ENCODE measurements around the gene NUDT13. TPM values are rescaled to one million over a fixed set of nuclear protein-coding genes. Genes with fewer than 3 reads are reported as not detected.

NUDT13 gene
- total RNA-seq, 1 experiment from 2014 or later, result 1.8 TPM

DNA sequence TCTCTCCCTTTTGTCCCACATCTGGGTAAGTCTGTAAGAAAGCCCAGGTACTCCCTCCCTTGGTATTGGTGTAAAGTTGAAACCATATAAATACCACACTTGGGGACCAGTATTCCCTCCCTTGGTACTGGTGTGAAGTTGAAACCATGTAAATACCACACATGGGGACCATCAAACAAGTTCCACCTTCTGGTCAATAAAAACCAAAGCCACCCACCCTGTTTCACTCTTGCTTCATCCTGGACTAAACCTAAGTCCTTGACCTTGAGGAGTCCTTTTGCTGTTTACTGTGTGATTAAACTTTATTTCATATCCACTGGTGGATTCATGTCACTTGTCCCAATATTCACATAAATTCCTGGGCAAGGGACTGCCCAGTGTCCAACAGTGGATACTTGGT lies 22.0 kb upstream of the NUDT13 start:
- H3K4me1 Mint-ChIP-seq (ENCODE audit: insufficient read depth, unreplicated experiment), result peaks cover 17% of the 10 kb centered on the region
- intact Hi-C loops (cut with micrococcal nuclease), result no loop called here

DNA sequence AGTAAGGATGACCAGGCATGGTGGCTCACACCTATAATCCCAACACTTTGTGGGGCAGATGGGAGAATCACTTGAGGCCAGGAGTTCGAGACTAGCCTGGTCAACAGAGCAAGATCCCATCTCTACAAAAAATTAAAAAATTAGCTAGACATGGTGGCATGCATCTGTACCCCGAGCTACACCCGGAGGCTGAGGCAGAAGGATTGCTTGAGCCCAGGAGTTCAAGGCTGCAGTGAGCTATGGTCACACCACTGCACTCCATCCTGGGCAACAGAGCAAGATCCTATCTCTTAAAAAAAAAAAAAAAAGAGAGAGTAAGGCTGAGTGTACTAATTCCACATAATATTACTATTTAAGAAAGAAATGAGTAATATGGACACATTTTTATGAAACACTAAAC lies 17.4 kb upstream of the NUDT13 start:
- H3K4me1 Mint-ChIP-seq (ENCODE audit: insufficient read depth, unreplicated experiment), result peaks cover 8% of the 10 kb centered on the region
- ChIA-PET CTCF (interaction anchor here (0.6 to 5.6 kb wide), 5 partner anchors 18 to 755 kb away, joined by 3 to 66 read pairs (median 3); no protein-coding TSS in a partner anchor), POLR2A (interaction anchor here (0.6 to 8.7 kb wide), 7 partner anchors 9 to 680 kb away, joined by 3 to 200 read pairs (median 6); partner anchors contain the start of genes ECD, FAM149B1 and NUDT13)
- H3K4me3 Mint-ChIP-seq (ENCODE audit: unreplicated experiment), result no peak overlapping the region
- BruUV-seq (replicated peaks), result no TSS peak
- H3K27ac Mint-ChIP-seq (ENCODE audit: low read depth, unreplicated experiment), result no peak overlapping the region
- TF ChIP-seq, protein P1, sequence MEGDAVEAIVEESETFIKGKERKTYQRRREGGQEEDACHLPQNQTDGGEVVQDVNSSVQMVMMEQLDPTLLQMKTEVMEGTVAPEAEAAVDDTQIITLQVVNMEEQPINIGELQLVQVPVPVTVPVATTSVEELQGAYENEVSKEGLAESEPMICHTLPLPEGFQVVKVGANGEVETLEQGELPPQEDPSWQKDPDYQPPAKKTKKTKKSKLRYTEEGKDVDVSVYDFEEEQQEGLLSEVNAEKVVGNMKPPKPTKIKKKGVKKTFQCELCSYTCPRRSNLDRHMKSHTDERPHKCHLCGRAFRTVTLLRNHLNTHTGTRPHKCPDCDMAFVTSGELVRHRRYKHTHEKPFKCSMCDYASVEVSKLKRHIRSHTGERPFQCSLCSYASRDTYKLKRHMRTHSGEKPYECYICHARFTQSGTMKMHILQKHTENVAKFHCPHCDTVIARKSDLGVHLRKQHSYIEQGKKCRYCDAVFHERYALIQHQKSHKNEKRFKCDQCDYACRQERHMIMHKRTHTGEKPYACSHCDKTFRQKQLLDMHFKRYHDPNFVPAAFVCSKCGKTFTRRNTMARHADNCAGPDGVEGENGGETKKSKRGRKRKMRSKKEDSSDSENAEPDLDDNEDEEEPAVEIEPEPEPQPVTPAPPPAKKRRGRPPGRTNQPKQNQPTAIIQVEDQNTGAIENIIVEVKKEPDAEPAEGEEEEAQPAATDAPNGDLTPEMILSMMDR (IDR thresholded peaks at IDR 0.05; ENCODE audit: unreplicated experiment), result no peak
- DNase-seq (ENCODE audit: unreplicated experiment), result no peak
- H3K9me3 Mint-ChIP-seq (ENCODE audit: unreplicated experiment), result no peaks in the 10 kb centered on the region
- no peaks in the 10 kb centered on the region for H3K27me3 Mint-ChIP-seq (ENCODE audit: insufficient read depth, unreplicated experiment)
- H3K36me3 Mint-ChIP-seq (ENCODE audit: insufficient read depth, unreplicated experiment), result peaks cover 14% of the 10 kb centered on the region
- intact Hi-C loops (cut with micrococcal nuclease), result no loop called here

More for the DNA sequence above, 22.0 kb upstream of the NUDT13 start:
- ChIA-PET POLR2A (interaction anchor here (0.8 to 2.0 kb wide), 3 partner anchors 7 to 22 kb away, joined by 3 to 11 read pairs (median 3); partner anchors contain the start of gene NUDT13), CTCF (no interaction called here)
- H3K36me3 Mint-ChIP-seq (ENCODE audit: insufficient read depth, unreplicated experiment), result peaks cover 16% of the 10 kb centered on the region
- no peak overlapping the region for H3K4me3 Mint-ChIP-seq (ENCODE audit: unreplicated experiment)
- H3K27me3 Mint-ChIP-seq (ENCODE audit: insufficient read depth, unreplicated experiment), result no peaks in the 10 kb centered on the region
- BruUV-seq (replicated peaks), result no TSS peak
- no peak for DNase-seq (ENCODE audit: unreplicated experiment)
- TF ChIP-seq, protein P1 (IDR thresholded peaks at IDR 0.05; ENCODE audit: unreplicated experiment), result no peak
- no peak overlapping the region for H3K27ac Mint-ChIP-seq (ENCODE audit: low read depth, unreplicated experiment)
- no peaks in the 10 kb centered on the region for H3K9me3 Mint-ChIP-seq (ENCODE audit: unreplicated experiment)

DNA sequence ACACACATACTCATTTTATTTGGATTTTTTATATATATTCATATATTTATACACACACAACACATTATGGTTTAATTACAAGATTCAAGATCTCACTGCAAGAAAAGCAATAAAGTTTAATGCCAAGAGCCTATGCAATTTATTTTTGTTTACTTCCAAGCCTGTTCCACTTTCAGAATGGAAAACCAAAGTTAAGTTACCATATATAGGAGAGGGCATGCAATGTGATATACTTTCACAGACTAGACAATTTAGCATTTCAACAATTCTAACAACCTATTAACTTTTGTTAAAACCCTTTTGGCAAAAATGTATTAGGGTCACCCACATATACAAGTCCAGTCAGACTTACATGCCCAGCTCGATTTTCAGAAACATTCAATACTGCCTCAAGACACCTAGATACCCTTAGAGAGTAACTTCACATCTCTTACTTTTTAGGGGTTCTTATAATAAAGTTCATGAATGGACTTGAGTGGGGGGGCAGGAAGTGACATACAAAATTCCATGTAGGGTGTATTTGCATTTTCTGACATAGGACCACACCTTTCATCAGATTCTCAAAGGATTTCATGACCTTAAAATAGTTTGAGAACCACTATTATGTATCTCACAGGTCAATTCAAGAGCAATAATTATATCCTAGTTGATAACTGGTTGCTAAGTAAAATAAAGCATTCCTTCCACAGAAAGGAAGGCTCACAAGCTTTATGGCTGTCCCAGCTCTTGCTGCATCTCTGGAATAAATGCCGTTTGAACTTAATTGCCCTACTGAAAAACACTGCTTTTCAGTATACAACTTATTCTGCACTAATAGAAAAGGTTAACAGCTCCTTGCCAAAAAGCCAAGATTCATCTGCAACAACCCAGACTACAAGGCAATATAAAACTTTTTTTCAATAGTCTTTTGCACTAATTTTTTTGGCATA lies 16.1 kb upstream of the NUDT13 start:
- POLR2A ChIA-PET, result interaction anchor here (0.6 to 8.7 kb wide), 17 partner anchors 11 to 757 kb away, joined by 3 to 200 read pairs (median 8); partner anchors contain the start of genes ECD, FAM149B1, MRPS16 and NUDT13
- TF ChIP-seq, protein P1 (IDR thresholded peaks at IDR 0.05; ENCODE audit: unreplicated experiment), result no peak
- no TSS peak for BruUV-seq (replicated peaks)

DNA sequence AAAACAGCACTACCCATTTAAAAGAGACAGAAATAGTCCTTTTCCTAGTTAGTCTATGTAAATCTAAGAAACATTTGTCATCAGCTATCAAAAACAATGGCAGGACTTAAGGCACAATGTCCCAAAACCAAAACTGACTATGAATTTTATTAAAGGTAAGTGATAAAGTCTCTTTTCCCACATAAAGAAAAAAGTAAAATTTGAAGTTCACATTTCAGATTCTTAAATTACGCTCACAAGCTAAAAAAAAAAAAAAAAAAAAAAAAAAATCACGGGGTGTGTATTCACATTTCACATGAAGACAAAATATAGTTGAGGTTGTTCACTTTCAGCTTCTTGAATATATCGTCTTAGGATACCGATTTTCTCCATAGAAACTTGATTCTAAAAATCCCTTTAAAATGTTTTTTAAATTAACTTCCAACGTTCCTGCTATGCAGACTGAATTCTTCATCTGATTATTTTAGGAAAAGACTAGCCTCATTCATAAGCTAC lies 15.2 kb upstream of the NUDT13 start:
- intact Hi-C loops (cut with micrococcal nuclease), result loop anchor here (5.0 kb wide), 1 partner anchor 37 kb away; no protein-coding TSS in a partner anchor
- no TSS peak for BruUV-seq (replicated peaks)

More for the DNA sequence above, 16.1 kb upstream of the NUDT13 start:
- CTCF ChIA-PET, result interaction anchor here (0.6 to 5.6 kb wide), 7 partner anchors 14 to 76 kb away, joined by 3 to 66 read pairs (median 4); partner anchors contain the start of gene NUDT13
- DNase-seq (ENCODE audit: unreplicated experiment), result peak; percentile 17
- H3K4me3 Mint-ChIP-seq (ENCODE audit: unreplicated experiment), result peak overlapping the region; percentile 85
- no peaks in the 10 kb centered on the region for H3K27me3 Mint-ChIP-seq (ENCODE audit: insufficient read depth, unreplicated experiment)
- peaks cover 11% of the 10 kb centered on the region for H3K36me3 Mint-ChIP-seq (ENCODE audit: insufficient read depth, unreplicated experiment)
- H3K4me1 Mint-ChIP-seq (ENCODE audit: insufficient read depth, unreplicated experiment), result no peaks in the 10 kb centered on the region
- peak overlapping the region; percentile 92 for H3K27ac Mint-ChIP-seq (ENCODE audit: low read depth, unreplicated experiment)
- no peaks in the 10 kb centered on the region for H3K9me3 Mint-ChIP-seq (ENCODE audit: unreplicated experiment)
- intact Hi-C loops (cut with micrococcal nuclease), result no loop called here

More for the DNA sequence above, 15.2 kb upstream of the NUDT13 start:
- no peak for DNase-seq (ENCODE audit: unreplicated experiment)
- peak overlapping the region; percentile 85 for H3K4me3 Mint-ChIP-seq (ENCODE audit: unreplicated experiment)
- H3K4me1 Mint-ChIP-seq (ENCODE audit: insufficient read depth, unreplicated experiment), result no peaks in the 10 kb centered on the region
- H3K27ac Mint-ChIP-seq (ENCODE audit: low read depth, unreplicated experiment), result peak overlapping the region; percentile 92
- TF ChIP-seq, protein P1 (IDR thresholded peaks at IDR 0.05; ENCODE audit: unreplicated experiment), result no peak
- no peaks in the 10 kb centered on the region for H3K27me3 Mint-ChIP-seq (ENCODE audit: insufficient read depth, unreplicated experiment)
- ChIA-PET CTCF (interaction anchor here (0.6 to 5.6 kb wide), 12 partner anchors 11 to 1886 kb away, joined by 3 to 66 read pairs (median 4); partner anchors contain the start of gene NUDT13), POLR2A (interaction anchor here (0.6 to 8.7 kb wide), 23 partner anchors 8 to 758 kb away, joined by 3 to 200 read pairs (median 5); partner anchors contain the start of genes DNAJB12, ECD, FAM149B1 and MRPS16)
- H3K36me3 Mint-ChIP-seq (ENCODE audit: insufficient read depth, unreplicated experiment), result peaks cover 11% of the 10 kb centered on the region
- no peaks in the 10 kb centered on the region for H3K9me3 Mint-ChIP-seq (ENCODE audit: unreplicated experiment)

Measured in MCF 10A (cell line).